OCI-LY3 (cell line): Measurements from ENCODE around the gene CNTN2.

Source experiments
- EZH2phosphoT487 ChIP-seq: fragments of 200-600 bp; shearing (Covaris generic); IDR thresholded peaks from 2 replicates; pipeline ENCODE4 v1.6.1; 2018; ENCODE audit warnings: antibody characterized with exemption, mixed run types, low read depth
- TF ChIP-seq, protein P1 (sequence below): fragments of 200-600, 300-600 bp; sonication (generic); IDR thresholded peaks from 2 replicates; pipeline ENCODE4 v1.5.1; 2014; ENCODE audit warnings: antibody characterized with exemption, low read length, low read depth

- no peak for TF ChIP-seq EZH2phosphoT487
- TF ChIP-seq, protein P1, sequence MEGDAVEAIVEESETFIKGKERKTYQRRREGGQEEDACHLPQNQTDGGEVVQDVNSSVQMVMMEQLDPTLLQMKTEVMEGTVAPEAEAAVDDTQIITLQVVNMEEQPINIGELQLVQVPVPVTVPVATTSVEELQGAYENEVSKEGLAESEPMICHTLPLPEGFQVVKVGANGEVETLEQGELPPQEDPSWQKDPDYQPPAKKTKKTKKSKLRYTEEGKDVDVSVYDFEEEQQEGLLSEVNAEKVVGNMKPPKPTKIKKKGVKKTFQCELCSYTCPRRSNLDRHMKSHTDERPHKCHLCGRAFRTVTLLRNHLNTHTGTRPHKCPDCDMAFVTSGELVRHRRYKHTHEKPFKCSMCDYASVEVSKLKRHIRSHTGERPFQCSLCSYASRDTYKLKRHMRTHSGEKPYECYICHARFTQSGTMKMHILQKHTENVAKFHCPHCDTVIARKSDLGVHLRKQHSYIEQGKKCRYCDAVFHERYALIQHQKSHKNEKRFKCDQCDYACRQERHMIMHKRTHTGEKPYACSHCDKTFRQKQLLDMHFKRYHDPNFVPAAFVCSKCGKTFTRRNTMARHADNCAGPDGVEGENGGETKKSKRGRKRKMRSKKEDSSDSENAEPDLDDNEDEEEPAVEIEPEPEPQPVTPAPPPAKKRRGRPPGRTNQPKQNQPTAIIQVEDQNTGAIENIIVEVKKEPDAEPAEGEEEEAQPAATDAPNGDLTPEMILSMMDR: no peak
These were observed 29.3 kb downstream of the CNTN2 start for GRCh38 chr1:205072286-205072685.
